ENCODE data around the gene PHGDH.
"Not testable (repeated sequence)": the region's sequence is repeated elsewhere in the genome, so short reads cannot be mapped to it uniquely, and the experiment has no call there.

PHGDH gene

DNA sequence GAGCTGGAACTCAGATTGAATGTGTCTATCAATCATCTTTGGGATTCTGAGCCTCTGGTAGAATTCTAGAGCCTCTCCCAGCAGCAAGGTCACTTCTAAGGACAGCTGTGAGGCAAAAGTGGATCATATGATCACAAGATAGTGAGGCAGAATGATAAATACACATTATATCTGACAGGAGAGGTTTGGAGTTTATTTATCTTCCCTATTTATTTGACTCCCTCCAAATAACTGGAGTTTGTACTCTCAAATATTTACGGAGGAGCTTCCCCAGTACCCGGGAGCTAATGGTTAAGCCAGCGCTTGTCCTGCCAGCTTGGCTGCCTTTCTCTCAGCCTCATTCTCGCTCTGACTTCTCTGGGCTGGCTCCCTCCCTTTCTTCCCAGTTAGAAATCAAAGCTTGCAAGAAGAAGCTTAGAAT lies 54.6 kb downstream of the PHGDH start:
- no peak for DNase-seq

DNA sequence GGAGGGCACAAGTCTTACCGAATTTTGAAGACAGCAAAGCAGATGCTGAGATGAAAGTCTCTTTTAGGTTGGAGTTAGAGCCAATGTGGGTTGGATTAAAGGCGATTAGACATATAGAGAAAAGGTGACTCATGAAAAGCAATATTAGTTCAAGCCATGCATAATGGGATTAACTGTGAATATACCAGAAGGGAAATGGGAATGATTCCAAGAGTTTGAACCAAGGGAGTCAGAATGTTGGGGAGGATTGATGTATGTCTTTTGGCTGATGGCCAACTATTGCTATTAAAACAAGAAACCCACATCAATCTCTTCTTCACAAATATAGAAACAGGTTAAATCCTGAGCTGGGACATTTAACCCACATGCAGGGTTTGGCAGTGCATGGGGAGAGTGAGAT lies 55.8 kb downstream of the PHGDH start:
- no peak for DNase-seq

DNA sequence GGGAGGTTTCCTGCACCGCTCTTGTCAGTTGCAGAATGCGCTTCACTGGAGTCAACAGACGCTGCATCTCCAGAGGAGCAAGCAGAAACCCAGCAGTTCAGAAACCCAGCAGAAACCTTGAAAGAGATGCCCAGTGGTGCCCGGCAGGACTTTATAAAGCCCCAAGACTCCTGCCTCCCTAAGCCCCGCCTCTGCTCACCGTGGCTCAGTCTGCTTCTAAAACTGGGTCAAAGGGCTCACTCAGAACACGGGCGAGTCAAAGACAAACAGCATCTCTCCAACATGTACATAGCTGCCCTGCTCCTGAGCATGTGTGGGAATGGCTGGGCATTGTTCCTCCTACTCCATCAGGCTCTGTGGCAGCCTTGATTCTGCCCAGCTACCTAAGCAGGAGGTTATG lies 57.0 kb downstream of the PHGDH start, which contains the start of gene HMGCS2:
TSS of gene HMGCS2 (minus strand) at position 128 of the 400 bp plus-strand sequence. CDS start at position 67, 61 bp downstream.
- DNase-seq, result no peak

DNA sequence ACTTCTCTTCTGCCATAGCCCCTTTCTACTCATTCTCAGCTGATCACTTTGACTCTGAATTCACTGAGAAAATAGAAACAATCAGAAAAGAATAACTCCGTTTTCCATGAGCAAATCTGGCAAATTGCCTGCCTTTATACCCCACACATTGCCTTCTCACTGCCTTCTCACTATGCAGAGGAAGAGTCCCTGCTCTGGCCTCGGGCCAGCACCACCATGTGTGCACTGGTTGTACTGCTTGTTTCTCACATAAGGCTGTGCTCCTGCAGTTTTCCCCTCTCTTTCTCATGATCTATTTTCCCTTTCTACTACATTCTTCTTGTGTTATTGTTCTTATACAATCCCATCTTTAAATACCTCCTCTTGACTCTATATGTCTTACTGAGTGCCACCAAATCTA lies 59.3 kb downstream of the PHGDH start:
- DNase-seq, result no peak

DNA sequence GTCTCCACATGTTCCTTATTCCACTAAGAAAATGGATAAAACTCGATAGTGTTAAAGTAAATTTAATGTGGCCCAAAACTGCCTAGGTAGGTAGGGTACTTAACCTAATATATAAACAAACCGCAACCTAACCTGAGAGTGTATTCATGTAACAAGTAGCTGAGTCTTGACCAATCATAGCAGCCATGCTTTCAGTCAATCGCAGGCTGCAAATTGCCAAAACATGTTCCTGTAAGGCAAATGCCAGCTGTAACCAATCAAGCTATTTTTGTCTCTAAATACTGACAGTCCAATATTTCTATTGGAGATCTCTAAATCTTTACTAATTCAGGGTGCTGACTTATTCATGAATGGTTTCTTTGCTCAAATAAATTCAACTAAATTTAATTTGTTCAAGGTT lies 60.0 kb downstream of the PHGDH start:
- no peak for DNase-seq

DNA sequence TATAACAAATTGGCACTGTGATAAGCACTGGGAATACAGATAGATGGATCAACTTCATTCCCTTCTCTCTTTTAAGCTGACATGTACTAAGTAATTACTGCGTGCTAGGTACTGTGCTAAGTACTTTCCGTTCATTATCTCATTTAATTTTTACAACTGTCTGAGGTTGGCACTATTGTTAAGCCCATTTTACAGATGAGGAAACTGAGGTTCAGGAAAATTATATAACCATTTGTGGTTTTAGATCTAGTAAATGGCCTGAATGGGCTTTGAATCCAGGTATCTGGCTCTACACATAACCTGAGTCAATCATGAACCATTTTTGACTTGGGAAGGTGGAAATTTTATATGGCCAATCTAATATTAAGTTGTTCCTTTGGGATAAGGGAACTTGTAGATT lies 60.6 kb downstream of the PHGDH start:
- no peak for DNase-seq

DNA sequence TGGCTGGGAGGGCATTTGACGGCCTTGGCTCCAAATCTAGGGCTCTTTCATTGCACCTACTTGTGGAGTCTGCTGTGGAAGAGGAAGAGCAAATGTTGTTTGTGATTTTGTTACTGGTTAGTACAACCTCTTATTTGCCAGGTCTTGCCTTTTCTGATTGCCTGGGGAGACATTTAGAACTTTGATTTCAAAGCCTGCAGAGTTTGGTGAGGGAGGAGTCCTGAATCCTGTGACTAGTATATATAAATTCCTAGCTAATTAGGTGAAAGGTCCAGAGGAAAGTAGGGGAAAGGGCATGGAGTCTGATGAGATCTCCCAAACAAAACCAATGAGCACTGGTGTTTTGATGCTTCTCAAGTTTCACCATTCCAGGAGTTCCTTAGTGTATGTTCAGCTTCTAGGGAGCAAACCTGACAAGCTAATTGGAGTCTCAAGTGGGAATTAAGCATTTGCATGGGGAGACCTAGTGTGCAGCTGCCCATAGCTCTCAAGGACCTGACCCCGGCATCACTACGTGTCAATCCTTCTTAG lies 62.0 kb downstream of the PHGDH start:
- DNase-seq, result no peak

DNA sequence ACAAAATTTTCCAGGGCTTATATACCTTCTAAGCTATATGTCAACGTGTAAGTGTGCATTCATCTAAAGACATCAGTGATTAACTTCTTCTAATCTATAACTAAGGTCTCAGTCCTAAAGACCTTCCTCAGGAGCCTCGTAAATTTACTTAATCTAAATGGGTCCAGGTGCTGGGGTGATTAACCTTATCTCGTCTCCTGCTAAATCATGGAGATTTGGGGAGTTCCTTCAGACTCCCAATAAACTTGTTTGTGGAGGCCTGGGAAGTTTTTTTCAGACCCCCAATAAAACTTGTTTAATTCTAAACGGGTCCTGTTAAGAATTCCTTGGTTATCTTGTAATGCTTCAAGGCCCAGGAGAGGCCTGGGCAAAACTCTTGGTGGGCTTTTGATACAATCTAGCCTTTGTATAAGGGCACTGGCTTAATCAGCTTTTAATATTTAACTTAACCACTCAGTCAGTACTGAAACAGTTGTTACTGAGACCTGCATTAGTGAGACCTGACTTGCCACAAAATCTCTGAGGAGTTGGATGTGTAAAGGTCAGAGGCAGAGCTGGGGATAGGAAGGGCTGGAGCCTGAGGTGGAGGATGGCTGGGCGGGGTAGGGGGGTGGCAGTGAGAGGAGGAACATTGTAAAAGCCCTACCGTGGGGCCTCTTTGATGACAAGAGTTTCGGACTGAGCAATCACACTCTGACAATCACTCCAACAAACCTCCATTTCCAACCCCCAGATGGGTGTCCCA lies 63.2 kb downstream of the PHGDH start:
- DNase-seq, result no peak

DNA sequence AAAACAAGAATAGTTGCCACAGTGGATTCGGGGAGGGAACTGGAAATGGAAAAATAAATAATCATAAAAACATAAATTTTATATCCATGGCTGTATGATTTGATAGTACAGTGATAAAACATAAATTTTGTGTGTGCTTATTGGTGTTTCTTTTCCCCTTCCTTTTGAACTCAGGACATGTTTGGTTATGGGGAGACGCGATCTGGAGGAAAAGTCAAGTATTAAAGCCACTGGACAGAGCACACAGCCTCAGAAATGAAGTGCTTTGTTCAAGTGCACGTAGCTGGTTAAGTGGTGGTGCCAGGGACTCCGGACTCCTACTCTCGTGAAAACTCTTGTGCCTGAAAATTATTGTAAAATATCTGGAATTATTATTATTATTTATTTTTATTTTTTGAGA lies 66.6 kb downstream of the PHGDH start:
- no peak for DNase-seq

DNA sequence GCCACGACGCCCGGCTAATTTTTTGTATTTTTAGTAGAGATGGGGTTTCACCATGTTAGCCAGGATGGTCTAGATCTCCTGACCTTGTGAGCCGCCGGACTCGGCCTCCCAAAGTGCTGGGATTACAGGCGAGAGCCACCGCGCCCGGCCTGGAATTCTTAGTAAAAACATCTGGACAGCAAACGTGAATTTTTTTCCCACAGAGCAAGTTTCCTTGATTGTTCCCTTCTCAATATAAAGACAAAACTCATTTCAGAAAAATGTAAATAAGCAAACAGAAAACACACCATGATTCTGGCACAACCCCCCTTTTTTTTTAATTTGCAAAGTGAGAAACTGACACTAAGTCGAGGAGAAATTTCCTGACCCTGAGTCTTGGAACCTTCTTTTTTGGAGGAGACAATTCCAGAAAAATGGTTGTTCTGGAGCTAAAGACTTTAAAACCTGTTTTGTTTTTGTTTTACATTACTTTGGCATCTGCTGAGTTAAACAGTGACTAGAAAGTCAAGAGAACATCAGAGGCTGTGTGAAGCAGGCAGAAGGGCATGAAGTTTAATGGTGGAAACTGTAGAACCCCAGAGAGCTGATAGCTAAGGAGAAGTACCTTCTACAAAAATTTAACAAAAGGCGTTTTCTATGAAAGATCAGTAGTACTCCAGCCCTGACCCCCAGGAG lies 67.3 kb downstream of the PHGDH start:
- DNase-seq, result no peak

DNA sequence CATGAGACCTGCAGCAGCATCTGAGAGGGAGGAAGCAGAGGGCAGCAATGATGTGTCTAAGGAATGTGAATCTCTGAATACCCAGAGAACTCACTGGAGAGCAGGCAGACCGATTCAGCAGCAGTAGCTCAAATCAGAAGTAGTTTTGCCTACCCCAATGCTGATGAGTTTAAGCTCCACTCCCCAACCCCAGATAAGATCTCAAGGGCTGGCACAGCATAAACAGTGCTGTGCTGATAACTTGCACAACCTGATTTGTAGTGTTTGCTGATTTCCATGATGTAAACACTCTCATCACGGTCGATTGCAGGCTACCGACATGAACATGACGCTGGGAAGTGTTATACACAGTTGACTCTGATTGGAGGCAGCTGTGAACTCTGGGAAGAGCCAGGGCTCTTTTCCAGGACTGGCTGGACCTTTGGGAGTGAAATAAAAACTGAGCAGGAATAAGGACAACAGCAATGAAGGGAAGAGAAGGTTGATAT lies 68.2 kb downstream of the PHGDH start:
- no peak for DNase-seq

DNA sequence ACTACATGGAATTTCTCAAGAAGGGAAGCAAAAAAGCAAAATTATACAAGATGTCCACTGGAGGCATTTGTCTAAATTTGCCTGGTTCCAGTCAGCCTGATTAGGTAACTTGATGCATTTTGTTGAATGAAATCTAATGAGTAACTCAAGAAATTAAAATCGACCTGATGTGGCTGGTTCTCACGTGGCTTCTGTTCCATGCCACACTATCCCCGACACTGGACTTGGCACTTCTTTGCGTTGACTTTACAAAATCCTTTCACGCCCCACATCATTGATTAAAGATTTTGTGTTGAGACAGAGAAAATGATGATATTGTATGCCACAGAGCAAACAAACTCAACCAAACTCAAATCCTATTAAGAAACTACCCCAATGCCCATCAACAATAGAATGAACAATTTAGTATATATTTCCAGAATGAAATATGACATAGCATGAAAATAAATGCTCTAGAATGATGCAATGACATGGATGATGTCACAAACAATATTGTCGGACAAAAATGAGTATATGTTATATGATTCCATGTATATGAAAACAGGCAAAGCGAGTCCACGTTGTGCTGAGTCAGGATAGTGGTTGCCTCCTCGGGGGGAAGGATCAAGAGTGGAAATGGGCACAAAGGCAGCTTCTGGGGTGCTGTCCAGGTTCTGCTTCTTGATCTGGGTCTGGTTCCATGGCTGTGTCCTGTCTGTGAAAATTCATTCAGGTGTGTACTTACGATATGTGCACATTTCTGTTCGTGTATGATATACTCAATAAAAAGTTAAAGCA lies 69.9 kb downstream of the PHGDH start:
- DNase-seq, result no peak

DNA sequence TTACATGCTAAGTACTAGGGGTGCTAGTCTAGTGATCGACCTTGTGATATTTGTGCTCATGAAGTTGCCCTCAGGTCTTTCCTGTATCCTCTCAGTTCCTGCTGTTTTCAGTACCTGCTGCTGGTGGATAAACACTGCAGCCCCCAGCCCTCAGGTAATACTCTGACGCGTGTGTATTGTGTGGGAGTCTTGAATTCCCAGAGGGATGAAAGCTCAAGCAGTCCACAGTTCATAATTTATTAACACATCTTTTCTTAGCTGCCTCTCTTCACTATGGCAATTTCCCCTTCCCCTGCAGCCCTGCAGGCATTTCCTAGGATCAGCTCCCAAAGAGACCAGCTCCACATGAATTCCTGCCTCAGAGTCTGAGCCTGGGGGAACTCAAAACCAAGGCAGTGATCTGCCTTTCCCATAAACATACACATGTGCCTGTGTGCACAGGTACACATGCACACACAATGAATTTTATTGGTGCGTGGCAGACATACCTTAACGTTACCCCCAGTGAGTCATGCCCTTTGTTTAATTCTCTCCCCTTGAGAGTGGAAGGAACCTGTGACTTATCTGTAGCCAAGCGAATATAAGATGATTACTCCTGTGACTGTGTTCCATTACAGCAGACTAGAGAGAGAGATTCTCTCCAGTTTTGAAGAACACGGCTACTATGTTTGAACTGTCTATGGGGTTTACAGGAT lies 71.0 kb downstream of the PHGDH start:
- DNase-seq, result no peak

DNA sequence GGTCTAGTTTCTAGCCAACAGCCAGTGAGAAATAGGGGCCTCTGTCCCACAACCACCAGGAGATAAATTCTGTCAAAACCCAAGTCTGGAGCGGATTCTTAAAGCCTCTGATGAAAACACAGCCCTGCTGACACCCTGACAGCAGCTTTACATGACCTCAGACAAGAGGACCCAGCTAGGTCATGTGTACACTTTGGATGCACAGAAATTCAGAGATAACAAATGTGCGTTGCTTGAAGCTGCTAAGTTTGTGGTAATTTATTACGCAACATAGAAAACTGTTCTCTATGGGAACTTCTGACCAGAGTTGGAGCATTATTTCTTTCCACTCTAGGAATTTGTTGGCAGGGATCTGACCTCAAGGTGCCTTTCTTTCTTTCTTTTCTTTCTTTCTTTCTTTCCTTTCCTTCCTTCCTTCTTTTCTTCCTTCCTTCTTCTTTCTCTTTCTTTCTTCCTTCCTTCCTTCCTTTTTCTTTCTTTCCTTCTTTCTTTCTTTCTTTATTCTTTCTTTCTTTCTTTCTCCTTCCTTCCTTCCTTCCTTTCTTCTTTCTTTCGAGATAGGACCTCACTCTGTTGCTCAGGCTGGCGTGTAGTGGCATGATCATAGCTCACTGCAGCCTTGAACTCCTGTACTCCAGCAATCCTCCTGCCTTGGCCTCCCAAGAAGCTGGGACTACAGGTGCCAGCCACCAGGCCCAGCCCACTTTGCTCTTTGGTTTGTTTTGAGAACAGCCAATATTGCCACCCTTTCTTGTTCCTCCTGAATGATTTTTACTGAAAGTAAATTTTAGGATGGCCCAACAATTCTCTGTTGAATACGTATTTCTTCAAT lies 71.8 kb downstream of the PHGDH start:
- DNase-seq, result no peak

DNA sequence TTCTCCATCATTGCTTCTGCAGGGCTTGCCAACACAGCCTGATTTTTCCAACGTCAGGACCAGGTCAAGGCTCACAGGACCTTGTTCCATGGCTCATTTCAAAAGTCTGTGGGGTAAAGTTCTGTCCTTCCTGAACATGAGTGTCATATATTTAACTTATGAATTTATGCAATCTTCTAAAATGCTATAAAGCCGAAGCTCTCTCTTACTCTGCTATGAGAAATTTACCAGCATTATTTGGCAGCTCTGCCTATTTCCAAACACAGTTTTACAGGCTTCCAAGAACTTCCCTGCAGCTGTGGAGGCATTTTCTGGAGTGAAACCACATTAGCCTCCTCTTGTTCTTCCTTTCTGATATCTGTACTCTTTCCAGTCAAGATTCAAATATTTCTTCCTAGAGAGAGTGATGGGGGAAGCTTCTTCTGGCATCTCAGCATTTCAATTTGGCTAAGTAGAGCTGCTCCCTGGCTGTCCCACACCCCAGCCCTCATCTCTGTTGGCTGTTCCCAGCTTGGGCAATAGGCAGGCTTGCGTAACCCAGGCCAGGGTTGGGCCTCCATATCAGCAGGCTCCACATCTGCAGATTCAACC lies 72.6 kb downstream of the PHGDH start:
- DNase-seq, result no peak

DNA sequence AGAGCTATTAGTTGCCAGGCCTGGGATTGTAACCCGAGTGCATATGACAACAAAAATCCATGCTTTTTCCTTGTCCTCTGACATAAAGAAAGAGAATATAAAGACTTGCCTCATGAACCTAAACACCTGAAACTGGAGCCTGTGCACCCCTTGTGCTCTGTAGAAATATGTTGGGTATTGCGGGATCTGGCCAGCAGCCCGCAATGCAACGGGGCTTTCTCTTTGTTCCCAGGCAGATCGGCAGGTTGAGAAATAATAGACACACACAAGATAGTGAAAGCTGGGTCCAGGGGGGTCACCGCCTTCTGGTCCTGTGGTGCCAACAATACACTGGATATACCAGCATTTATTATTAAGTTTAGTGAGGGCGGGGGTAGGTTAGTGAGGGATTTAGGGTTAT lies 74.3 kb downstream of the PHGDH start:
- not testable (repeated sequence) for DNase-seq

DNA sequence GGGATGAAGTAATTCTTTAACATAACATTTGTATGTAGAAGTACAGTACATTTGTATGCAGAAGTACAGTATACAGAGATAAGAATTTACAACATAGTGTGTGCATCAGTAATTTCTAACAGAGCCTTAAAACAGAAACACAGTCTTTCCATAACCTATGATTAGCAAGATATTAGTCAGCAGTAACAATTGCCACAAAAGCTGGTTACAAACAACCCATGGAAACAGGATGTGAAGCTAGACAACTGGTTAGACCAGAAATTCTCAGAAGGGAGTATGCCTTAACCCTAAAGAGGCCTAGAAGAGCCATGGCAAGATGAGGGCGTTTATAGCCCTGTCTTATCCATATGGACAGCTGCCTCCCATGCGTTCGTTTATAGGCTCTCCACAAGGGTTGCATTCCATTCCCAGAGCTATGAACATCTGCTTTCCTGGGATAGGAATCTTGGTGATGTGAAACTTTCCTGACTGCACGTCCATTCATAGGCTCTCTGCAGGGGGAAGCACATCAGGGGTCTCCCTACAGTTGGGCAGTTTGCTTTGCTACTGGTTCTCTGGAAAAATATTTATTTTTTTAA lies 74.8 kb downstream of the PHGDH start:
- not testable (repeated sequence) for DNase-seq

DNA sequence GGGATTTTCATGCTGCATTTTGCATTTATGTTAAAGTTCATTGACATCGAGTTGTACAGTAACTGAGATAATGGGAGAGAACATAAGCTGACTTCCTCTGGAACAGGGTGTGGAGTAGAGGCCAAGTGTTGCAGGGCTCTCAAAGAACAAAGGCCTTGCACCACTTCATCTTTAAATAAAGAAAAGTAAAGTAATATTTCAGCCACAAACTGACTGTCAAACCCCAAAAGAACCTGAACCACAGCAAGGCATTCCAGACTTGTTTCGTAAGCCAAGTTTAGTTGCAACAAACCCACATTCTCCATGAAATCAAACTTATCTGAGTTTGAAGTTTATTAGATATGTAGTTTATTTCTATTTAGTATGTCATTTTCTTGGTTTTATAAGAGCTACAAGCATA lies 76.0 kb downstream of the PHGDH start:
- no peak for DNase-seq

DNA sequence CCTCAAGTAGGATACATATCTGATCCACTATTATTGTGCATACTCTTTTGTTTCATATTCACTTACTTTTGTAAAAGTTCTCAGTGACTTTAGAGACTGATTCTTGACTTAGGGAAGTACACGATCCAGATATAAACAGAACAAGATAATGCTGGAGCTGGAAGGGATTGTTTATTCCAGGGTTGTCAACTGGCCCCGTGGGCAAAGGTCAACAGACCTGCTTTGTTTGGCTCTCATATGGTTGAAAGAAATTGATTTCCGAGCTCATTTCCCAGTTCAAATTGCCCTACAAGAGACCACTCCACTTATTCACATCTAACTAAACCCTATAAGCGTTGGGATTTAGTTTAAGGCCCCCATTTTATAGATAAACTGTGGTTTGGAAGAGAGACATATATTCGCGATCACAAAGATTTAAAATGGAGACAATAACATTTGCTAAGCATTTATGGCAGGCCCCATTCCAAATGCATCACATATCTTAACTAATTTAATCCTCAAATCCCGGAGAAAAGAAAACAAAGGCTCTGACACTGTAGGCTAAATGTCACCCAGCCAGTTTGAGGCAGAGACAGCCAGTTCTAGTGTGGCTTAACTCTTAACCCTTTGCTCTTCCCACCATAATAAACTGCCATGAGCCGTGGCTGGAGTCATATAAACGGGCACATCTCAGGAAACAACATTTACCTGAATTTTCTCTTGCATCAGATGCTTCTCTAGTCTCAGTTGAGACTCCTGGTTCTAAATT lies 78.9 kb downstream of the PHGDH start:
- no peak for DNase-seq

DNA sequence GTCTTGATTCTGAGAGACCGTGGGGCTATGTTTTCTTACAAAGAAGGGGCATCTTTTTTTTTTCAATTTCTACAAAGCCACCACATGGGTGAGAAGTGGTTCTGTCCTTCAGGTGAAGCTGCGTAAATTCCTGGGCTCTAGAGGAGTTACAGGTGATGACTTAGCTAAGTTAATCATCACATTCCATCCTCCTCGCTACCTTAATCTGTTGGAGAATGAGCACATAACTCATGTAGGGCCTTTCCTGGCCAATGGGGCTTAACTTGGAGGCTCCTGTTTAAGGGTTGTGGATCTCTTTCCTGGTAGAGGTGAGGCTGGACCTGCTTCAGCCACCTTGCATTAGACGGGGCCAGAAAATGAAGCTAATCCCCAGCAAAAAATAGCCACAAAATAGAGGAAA lies 79.6 kb downstream of the PHGDH start:
- no peak for DNase-seq
